HEK293 (cell line): ENCODE results near the gene RINL.

Source experiments
- BCL11B ChIP-seq: fragments of 450-650 bp; formaldehyde crosslinking; IDR thresholded peaks from 2 replicates; pipeline ENCODE4 v1.5.1; 2016; ENCODE audit warnings: low read depth, missing biosample characterization, missing genetic modification characterization
- GLIS2 ChIP-seq: fragments of 450-650 bp; formaldehyde crosslinking; IDR thresholded peaks from 2 replicates; pipeline ENCODE4 v1.5.1; 2016; ENCODE audit warnings: missing biosample characterization, missing genetic modification characterization
- HOXC10 ChIP-seq: sonication (generic); formaldehyde crosslinking; IDR thresholded peaks from 2 replicates; pipeline ENCODE4 v1.8.1; 2023; ENCODE audit warnings: mild to moderate bottlenecking, missing genetic modification reagents
- KLF16 ChIP-seq: fragments of 450-650 bp; formaldehyde crosslinking; IDR thresholded peaks from 2 replicates; pipeline ENCODE4 v1.5.1; 2017; ENCODE audit warnings: missing biosample characterization, missing genetic modification characterization
- KLF8 ChIP-seq: fragments of 450-650 bp; formaldehyde crosslinking; IDR thresholded peaks from 2 replicates; pipeline ENCODE4 v1.5.1; 2016; ENCODE audit warnings: missing biosample characterization, missing genetic modification characterization
- SP7 ChIP-seq: fragments of 450-650 bp; formaldehyde crosslinking; IDR thresholded peaks from 2 replicates; pipeline ENCODE4 v1.5.1; 2016; ENCODE audit warnings: missing biosample characterization, missing genetic modification characterization
- WT1 ChIP-seq: fragments of 450-650 bp; formaldehyde crosslinking; IDR thresholded peaks from 2 replicates; pipeline ENCODE4 v1.5.1; 2016; ENCODE audit warnings: missing biosample characterization, missing genetic modification characterization
- ZBTB48 ChIP-seq: fragments of 450-650 bp; formaldehyde crosslinking; IDR thresholded peaks from 2 replicates; pipeline ENCODE4 v1.5.1; 2016; ENCODE audit warnings: missing biosample characterization, missing genetic modification characterization
- ZBTB8A ChIP-seq: fragments of 450-650 bp; formaldehyde crosslinking; IDR thresholded peaks from 2 replicates; pipeline ENCODE4 v1.5.1; 2016; ENCODE audit warnings: missing biosample characterization, missing genetic modification characterization
- ZEB2 ChIP-seq: fragments of 450-650 bp; formaldehyde crosslinking; IDR thresholded peaks from 2 replicates; pipeline ENCODE4 v1.5.1; 2016; ENCODE audit warnings: missing biosample characterization, missing genetic modification characterization
- ZFP41 ChIP-seq: fragments of 450-650 bp; formaldehyde crosslinking; IDR thresholded peaks from 2 replicates; pipeline ENCODE4 v1.5.1; 2016; ENCODE audit warnings: missing biosample characterization, missing genetic modification characterization, borderline replicate concordance
- ZNF121 ChIP-seq: fragments of 450-650 bp; formaldehyde crosslinking; IDR thresholded peaks from 2 replicates; pipeline ENCODE4 v1.5.1; 2016; ENCODE audit warnings: missing biosample characterization, missing genetic modification characterization
- ZNF211 ChIP-seq: fragments of 450-650 bp; formaldehyde crosslinking; IDR thresholded peaks from 2 replicates; pipeline ENCODE4 v1.5.1; 2016; ENCODE audit warnings: low read depth, missing biosample characterization, missing genetic modification characterization
- ZNF341 ChIP-seq: fragments of 450-650 bp; formaldehyde crosslinking; IDR thresholded peaks from 2 replicates; pipeline ENCODE4; 2016; ENCODE audit warnings: low read depth, missing biosample characterization, missing genetic modification characterization
- ZNF391 ChIP-seq: fragments of 450-650 bp; formaldehyde crosslinking; IDR thresholded peaks from 2 replicates; pipeline ENCODE4 v1.5.1; 2016; ENCODE audit warnings: low read depth, missing biosample characterization, missing genetic modification characterization, borderline replicate concordance
- ZNF785 ChIP-seq: fragments of 450-650 bp; formaldehyde crosslinking; IDR thresholded peaks from 2 replicates; pipeline ENCODE4 v1.5.1; 2016; ENCODE audit warnings: missing biosample characterization, missing genetic modification characterization
- TF ChIP-seq, protein P1 (sequence below): fragments of 450-650 bp; formaldehyde crosslinking; IDR thresholded peaks from 2 replicates; pipeline ENCODE4 v1.5.1; 2016; ENCODE audit warnings: missing biosample characterization, missing genetic modification characterization
- TF ChIP-seq, protein P2 (sequence below): fragments of 450-650 bp; formaldehyde crosslinking; IDR thresholded peaks from 2 replicates; pipeline ENCODE4 v1.5.1; 2016; ENCODE audit warnings: missing biosample characterization, missing genetic modification characterization
- TF ChIP-seq, protein P3 (sequence below): fragments of 450-650 bp; formaldehyde crosslinking; IDR thresholded peaks from 2 replicates; pipeline ENCODE4 v1.5.1; 2017; ENCODE audit warnings: missing biosample characterization, missing genetic modification characterization
- TF ChIP-seq, protein P4 (sequence below): fragments of 450-650 bp; formaldehyde crosslinking; IDR thresholded peaks from 2 replicates; pipeline ENCODE4 v1.5.1; 2016; ENCODE audit warnings: missing biosample characterization, missing genetic modification characterization
- TF ChIP-seq, protein P5 (sequence below): fragments of 450-650 bp; formaldehyde crosslinking; IDR thresholded peaks from 2 replicates; pipeline ENCODE4 v1.5.1; 2017; ENCODE audit warnings: missing biosample characterization, missing genetic modification characterization
- TF ChIP-seq, protein P6 (sequence below): fragments of 450-650 bp; formaldehyde crosslinking; IDR thresholded peaks from 2 replicates; pipeline ENCODE4 v1.5.1; 2017; ENCODE audit warnings: missing biosample characterization, missing genetic modification characterization
- TF ChIP-seq, protein P7 (sequence below): fragments of 450-650 bp; formaldehyde crosslinking; optimal IDR thresholded peaks from 2 replicates; pipeline ENCODE3; 2016; ENCODE audit warnings: missing biosample characterization, mild to moderate bottlenecking, missing genetic modification characterization
- TF ChIP-seq, protein P8 (sequence below): fragments of 450-650 bp; formaldehyde crosslinking; IDR thresholded peaks from 2 replicates; pipeline ENCODE4 v1.5.1; 2016; ENCODE audit warnings: missing biosample characterization, missing genetic modification characterization

Gene RINL

DNA sequence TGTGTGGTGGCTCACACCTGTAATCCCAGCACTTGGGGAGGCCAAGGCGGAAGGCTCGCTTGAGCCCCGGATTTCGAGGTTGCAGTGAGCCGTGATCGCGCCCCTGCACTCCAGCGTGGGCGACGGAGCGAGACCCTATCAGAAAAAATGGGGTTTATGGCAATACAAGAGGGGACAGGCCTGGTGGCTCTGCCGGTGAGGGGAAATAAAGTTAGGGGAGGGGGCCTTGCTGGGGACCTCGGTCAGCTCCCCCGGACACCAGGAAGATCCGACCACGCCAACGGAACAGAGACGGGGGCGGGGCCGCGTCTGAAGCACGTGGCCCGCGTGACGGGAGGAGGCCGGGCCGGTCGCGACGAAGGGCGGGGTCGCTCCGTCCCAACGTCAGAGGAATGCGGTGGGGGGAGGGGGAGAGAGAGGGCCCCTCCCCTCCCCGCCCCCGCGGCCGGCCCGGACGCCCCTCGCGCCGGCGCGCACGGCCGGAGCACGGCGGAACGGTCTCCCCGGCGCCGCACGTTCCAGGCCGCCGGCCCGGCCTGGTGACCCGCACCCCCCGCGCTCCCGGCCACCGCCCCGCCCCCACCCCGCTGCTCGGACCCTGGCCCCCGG, 26.3 kb downstream of the RINL start (continued):
- TF ChIP-seq, protein P1, sequence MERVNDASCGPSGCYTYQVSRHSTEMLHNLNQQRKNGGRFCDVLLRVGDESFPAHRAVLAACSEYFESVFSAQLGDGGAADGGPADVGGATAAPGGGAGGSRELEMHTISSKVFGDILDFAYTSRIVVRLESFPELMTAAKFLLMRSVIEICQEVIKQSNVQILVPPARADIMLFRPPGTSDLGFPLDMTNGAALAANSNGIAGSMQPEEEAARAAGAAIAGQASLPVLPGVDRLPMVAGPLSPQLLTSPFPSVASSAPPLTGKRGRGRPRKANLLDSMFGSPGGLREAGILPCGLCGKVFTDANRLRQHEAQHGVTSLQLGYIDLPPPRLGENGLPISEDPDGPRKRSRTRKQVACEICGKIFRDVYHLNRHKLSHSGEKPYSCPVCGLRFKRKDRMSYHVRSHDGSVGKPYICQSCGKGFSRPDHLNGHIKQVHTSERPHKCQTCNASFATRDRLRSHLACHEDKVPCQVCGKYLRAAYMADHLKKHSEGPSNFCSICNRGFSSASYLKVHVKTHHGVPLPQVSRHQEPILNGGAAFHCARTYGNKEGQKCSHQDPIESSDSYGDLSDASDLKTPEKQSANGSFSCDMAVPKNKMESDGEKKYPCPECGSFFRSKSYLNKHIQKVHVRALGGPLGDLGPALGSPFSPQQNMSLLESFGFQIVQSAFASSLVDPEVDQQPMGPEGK = peak; percentile 97
- TF ChIP-seq HOXC10 (CRISPR knock-in tag) (no peak), ZBTB48 (tag by site-specific recombination) (peak; percentile 87), ZFP41 (no peak), ZNF391 (tag by site-specific recombination) (peak; percentile 76; the same call in 1 of the 2 replicates), ZNF785 (tag by site-specific recombination) (peak; percentile 74; the same call in 1 of the 2 replicates), SP7 (tag by site-specific recombination) (peak; percentile 82), ZBTB8A (peak; percentile 45; the same call in 1 of the 2 replicates), BCL11B (peak; percentile 93), WT1 (tag by site-specific recombination) (peak; percentile 47; the same call in 1 of the 2 replicates), ZNF341 (peak; percentile 68), KLF16 (tag by site-specific recombination) (peak; percentile 99), ZNF211 (tag by site-specific recombination) (no peak), ZEB2 (tag by site-specific recombination) (peak; percentile 94), KLF8 (peak; percentile 94), GLIS2 (peak; percentile 100), ZNF121 (tag by site-specific recombination) (peak; percentile 73)
- TF ChIP-seq, protein P2, sequence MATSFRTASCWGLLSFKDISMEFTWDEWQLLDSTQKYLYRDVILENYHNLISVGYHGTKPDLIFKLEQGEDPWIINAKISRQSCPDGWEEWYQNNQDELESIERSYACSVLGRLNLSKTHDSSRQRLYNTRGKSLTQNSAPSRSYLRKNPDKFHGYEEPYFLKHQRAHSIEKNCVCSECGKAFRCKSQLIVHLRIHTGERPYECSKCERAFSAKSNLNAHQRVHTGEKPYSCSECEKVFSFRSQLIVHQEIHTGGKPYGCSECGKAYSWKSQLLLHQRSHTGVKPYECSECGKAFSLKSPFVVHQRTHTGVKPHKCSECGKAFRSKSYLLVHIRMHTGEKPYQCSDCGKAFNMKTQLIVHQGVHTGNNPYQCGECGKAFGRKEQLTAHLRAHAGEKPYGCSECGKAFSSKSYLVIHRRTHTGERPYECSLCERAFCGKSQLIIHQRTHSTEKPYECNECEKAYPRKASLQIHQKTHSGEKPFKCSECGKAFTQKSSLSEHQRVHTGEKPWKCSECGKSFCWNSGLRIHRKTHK (tag by site-specific recombination) = no peak
- TF ChIP-seq, protein P3, sequence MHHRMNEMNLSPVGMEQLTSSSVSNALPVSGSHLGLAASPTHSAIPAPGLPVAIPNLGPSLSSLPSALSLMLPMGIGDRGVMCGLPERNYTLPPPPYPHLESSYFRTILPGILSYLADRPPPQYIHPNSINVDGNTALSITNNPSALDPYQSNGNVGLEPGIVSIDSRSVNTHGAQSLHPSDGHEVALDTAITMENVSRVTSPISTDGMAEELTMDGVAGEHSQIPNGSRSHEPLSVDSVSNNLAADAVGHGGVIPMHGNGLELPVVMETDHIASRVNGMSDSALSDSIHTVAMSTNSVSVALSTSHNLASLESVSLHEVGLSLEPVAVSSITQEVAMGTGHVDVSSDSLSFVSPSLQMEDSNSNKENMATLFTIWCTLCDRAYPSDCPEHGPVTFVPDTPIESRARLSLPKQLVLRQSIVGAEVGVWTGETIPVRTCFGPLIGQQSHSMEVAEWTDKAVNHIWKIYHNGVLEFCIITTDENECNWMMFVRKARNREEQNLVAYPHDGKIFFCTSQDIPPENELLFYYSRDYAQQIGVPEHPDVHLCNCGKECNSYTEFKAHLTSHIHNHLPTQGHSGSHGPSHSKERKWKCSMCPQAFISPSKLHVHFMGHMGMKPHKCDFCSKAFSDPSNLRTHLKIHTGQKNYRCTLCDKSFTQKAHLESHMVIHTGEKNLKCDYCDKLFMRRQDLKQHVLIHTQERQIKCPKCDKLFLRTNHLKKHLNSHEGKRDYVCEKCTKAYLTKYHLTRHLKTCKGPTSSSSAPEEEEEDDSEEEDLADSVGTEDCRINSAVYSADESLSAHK (tag by site-specific recombination) = peak; percentile 38; the same call in 1 of the 2 replicates
- TF ChIP-seq, protein P4, sequence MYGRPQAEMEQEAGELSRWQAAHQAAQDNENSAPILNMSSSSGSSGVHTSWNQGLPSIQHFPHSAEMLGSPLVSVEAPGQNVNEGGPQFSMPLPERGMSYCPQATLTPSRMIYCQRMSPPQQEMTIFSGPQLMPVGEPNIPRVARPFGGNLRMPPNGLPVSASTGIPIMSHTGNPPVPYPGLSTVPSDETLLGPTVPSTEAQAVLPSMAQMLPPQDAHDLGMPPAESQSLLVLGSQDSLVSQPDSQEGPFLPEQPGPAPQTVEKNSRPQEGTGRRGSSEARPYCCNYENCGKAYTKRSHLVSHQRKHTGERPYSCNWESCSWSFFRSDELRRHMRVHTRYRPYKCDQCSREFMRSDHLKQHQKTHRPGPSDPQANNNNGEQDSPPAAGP = peak; percentile 82
- TF ChIP-seq, protein P5, sequence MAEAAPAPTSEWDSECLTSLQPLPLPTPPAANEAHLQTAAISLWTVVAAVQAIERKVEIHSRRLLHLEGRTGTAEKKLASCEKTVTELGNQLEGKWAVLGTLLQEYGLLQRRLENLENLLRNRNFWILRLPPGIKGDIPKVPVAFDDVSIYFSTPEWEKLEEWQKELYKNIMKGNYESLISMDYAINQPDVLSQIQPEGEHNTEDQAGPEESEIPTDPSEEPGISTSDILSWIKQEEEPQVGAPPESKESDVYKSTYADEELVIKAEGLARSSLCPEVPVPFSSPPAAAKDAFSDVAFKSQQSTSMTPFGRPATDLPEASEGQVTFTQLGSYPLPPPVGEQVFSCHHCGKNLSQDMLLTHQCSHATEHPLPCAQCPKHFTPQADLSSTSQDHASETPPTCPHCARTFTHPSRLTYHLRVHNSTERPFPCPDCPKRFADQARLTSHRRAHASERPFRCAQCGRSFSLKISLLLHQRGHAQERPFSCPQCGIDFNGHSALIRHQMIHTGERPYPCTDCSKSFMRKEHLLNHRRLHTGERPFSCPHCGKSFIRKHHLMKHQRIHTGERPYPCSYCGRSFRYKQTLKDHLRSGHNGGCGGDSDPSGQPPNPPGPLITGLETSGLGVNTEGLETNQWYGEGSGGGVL (tag by site-specific recombination) = peak; percentile 90
- TF ChIP-seq, protein P6, sequence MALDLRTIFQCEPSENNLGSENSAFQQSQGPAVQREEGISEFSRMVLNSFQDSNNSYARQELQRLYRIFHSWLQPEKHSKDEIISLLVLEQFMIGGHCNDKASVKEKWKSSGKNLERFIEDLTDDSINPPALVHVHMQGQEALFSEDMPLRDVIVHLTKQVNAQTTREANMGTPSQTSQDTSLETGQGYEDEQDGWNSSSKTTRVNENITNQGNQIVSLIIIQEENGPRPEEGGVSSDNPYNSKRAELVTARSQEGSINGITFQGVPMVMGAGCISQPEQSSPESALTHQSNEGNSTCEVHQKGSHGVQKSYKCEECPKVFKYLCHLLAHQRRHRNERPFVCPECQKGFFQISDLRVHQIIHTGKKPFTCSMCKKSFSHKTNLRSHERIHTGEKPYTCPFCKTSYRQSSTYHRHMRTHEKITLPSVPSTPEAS = no peak
- TF ChIP-seq, protein P7, sequence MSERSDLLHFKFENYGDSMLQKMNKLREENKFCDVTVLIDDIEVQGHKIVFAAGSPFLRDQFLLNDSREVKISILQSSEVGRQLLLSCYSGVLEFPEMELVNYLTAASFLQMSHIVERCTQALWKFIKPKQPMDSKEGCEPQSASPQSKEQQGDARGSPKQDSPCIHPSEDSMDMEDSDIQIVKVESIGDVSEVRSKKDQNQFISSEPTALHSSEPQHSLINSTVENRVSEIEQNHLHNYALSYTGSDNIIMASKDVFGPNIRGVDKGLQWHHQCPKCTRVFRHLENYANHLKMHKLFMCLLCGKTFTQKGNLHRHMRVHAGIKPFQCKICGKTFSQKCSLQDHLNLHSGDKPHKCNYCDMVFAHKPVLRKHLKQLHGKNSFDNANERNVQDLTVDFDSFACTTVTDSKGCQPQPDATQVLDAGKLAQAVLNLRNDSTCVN (tag by site-specific recombination) = peak; percentile 95
- TF ChIP-seq, protein P8, sequence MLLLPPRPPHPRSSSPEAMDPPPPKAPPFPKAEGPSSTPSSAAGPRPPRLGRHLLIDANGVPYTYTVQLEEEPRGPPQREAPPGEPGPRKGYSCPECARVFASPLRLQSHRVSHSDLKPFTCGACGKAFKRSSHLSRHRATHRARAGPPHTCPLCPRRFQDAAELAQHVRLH (tag by site-specific recombination) = peak; percentile 81; the same call in 1 of the 2 replicates
